ENCODE measurements around the gene TMEM203.

Gene TMEM203

GRCh38 chr9:137201205-137201868, 4.1 kb downstream of the TMEM203 start:
- TF ChIP-seq YY1 (IDR thresholded peaks at IDR 0.05; ENCODE audit: low read depth) (no peak), CEBPB (IDR thresholded peaks at IDR 0.05) (no peak), NFIC (IDR thresholded peaks at IDR 0.05) (no peak), REST (IDR thresholded peaks at IDR 0.05; ENCODE audit: low read depth) (no peak), TEAD4 (IDR thresholded peaks at IDR 0.05) (no peak), EP300 (IDR thresholded peaks at IDR 0.05; ENCODE audit: borderline replicate concordance) (no peak), USF1 (IDR thresholded peaks at IDR 0.05) (no peak), MAX (IDR thresholded peaks at IDR 0.05) (no peak), RAD21 (IDR thresholded peaks at IDR 0.05; ENCODE audit: low read depth) (no peak), TCF12 (IDR thresholded peaks at IDR 0.05; ENCODE audit: low read depth) (no peak), FOXM1 (IDR thresholded peaks at IDR 0.05; ENCODE audit: borderline replicate concordance, low read depth) (no peak)

GRCh38 chr9:137200311-137201204, 4.9 kb downstream of the TMEM203 start, which contains the start of gene TPRN:
Gene TPRN, minus strand, starts transcription at chr9:137200741. Its CDS starts 30 bp downstream, at chr9:137200711.
- TF ChIP-seq FOXM1 (IDR thresholded peaks at IDR 0.05; ENCODE audit: borderline replicate concordance, low read depth) (no peak), ZBTB7A (IDR thresholded peaks at IDR 0.05; ENCODE audit: low read depth) (peak; percentile 96), TCF12 (IDR thresholded peaks at IDR 0.05; ENCODE audit: low read depth) (no peak), CREB1 (IDR thresholded peaks at IDR 0.05; ENCODE audit: low read depth) (no peak), MAX (IDR thresholded peaks at IDR 0.05) (peak; percentile 45), EGR1 (IDR thresholded peaks at IDR 0.05) (no peak), TAF1 (IDR thresholded peaks at IDR 0.05; ENCODE audit: low read depth) (peak; percentile 79; the same call in 1 of the 2 replicates), YY1 (IDR thresholded peaks at IDR 0.05; ENCODE audit: low read depth) (0 out of 2 replicates have a peak, but pooled peaks have one; percentile 38), EP300 (IDR thresholded peaks at IDR 0.05; ENCODE audit: borderline replicate concordance) (0 out of 2 replicates have a peak, but pooled peaks have one; percentile 10), NFIC (IDR thresholded peaks at IDR 0.05) (no peak), REST (IDR thresholded peaks at IDR 0.05; ENCODE audit: low read depth) (no peak), USF1 (IDR thresholded peaks at IDR 0.05) (0 out of 2 replicates have a peak, but pooled peaks have one; percentile 10), TEAD4 (IDR thresholded peaks at IDR 0.05) (no peak), RAD21 (IDR thresholded peaks at IDR 0.05; ENCODE audit: low read depth) (no peak), CEBPB (IDR thresholded peaks at IDR 0.05) (no peak)

- TF ChIP-seq EP300 (IDR thresholded peaks at IDR 0.05; ENCODE audit: borderline replicate concordance): no peak
- no peak for TF ChIP-seq CREB1 (IDR thresholded peaks at IDR 0.05; ENCODE audit: low read depth)
- no peak for TF ChIP-seq TEAD4 (IDR thresholded peaks at IDR 0.05)
- TF ChIP-seq EGR1 (IDR thresholded peaks at IDR 0.05): no peak
- no peak for TF ChIP-seq YY1 (IDR thresholded peaks at IDR 0.05; ENCODE audit: low read depth)
- TF ChIP-seq CEBPB (IDR thresholded peaks at IDR 0.05): no peak
- no peak for TF ChIP-seq NFIC (IDR thresholded peaks at IDR 0.05)
- TF ChIP-seq TCF12 (IDR thresholded peaks at IDR 0.05; ENCODE audit: low read depth): no peak
- TF ChIP-seq MAX (IDR thresholded peaks at IDR 0.05): no peak
- TF ChIP-seq REST (IDR thresholded peaks at IDR 0.05; ENCODE audit: low read depth): no peak
- no peak for TF ChIP-seq ZBTB7A (IDR thresholded peaks at IDR 0.05; ENCODE audit: low read depth)
Observed at GRCh38 chr9:137199411-137200121, 5.9 kb downstream of the TMEM203 start.

All from Ishikawa (cell line).